Measurements from ENCODE around the gene RRAGD.

Gene RRAGD

DNA sequence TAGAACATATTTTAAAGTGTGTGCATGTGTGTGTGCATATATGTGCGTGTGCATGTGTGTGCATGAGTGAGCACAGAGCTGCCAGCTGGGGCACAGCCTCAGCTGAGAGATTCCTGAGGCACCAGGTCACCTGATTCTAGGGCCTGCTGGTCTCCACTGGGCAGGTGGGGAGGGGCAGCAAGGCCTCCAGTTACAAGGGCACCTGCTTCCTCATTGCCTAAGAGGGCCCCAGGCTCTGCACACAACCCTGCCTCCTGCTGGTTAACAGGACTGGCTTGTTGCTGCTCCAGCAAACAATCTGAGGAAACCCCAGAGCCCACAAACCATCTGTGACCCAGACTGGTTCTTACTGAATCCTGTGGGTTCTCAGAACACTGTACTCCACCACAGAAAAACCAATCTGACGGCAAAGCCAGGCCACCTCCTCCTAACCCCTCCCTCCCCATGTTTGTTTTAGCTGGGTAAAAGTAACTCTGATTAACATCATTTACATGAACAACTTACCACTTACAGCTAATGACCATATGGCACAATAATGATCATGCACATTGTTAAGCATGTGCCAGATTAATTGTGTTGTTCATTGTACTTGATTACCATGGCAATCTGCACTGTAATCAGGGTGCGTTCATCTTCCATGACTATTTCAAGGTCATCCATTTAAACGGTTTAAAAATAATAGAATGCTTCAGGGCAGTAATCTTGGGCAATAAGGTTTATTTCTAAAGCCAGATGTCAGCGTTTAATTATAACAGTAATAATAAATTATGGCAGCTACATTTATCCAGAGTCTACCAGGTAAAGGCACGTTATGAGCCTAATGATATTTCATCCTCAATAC is 36.4 kb downstream of the RRAGD start:
- DNase-seq = peak in 2 of 51 donors; percentile 7 to 22

DNA sequence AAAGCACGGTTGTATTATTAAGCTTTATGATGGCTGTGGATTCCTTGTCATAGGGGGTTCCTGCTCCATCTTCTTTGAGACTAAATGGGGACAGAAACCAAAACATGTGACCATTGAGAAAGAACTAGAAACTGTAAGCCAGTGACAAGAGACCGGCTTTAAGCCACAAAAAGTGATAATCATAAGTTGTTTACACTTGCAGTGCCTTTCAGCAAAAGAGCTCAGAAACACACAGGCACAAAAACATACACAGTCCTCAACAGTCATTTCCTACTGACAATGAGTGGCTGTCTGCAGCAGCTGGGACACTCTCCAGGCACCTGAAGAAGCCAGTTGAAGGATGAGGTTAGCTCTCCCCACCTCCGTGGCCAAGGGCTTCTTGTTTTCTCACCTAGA is 39.6 kb downstream of the RRAGD start:
- DNase-seq = no peak

DNA sequence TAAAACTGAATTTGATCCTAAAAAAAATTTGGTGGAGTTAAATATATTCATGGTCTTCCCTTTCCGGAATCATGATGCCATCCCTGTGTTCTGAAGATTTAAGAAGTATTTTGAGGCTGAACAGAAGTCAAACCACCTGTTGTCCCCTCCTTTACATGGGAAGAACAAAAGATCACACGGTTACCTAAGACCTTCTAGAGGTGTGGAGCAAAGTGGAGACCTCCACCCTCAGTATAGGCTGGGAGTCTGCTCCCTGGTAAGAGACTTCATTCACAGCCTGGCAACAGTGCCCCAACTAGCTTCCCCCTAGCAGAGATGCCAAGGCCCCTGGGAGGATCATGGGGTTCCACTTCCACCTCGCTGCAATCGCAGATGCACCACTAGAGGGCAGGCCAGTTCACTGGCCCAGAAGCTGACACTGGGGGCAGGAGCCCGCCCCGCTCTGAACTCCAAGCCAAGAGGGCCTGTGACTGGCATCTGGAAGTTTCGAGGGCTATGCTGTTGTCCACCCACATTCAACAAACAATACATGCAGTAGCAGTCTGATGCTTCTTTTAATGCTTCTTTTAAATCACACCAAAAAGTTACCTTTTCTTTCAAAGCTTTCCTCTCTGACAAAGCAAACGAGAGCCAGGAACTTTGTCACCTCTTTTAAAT is 40.1 kb downstream of the RRAGD start:
- peak in 50 of 51 donors; percentile 10 to 92 (median 70) for DNase-seq

DNA sequence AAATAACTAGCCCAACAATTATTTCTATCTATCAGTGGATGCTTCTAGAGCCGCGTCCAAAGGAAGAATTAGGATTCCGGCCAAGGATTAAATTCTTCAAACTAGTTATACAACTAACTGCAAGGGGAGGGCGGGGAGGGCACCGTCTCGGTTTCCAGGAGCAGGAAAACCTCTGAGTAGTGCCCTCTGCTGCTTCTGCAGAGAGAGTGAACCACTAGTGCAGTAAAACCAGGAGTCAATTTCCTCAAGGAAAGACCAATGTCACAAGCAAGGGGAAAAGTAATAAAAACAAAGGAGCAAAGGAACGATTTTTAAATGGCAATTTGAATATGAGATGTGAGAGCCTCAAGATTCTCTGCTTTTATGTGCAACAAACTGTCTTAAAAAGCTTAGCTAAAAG is 43.1 kb downstream of the RRAGD start:
- DNase-seq = peak in 12 of 51 donors; percentile 6 to 23 (median 14)

DNA sequence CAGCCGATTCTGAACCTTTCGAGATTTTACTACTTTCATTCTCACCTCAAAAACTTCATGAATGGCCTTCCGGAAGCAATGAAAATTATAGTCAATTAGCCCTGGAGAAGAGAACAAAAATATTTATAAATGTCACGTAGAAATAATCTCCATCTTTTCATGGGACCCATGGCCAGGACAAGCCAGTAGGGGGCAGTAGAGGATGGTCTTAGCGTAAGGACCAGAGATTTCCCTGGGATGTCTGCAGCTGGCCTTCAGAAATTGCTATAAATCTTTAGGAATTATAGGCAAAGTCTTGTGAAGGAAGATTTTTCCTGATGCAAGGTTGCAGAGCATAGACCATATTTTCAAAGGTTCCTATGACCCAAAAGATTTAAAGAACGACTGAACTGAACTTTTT is 44.0 kb downstream of the RRAGD start:
- peak in 30 of 51 donors; percentile 3 to 73 (median 40) for DNase-seq

DNA sequence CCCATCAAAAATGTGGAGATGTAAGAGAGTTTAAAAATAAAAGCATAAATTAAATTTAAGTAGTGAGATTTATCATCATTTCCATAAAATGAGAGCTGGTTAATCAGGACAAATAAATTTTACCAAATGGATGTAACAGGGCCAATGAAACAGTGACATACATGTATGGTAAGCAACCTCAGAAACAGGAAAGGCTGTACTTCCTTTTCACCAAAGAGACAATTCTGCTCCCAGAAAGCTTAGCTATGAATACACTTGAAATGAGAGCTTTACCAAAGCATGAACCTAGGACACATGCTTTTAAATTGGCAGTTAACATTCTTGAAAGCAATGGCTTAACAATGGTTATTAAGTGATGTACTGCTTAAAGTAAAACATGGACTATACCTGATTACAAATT is 47.5 kb downstream of the RRAGD start:
- DNase-seq = no peak

DNA sequence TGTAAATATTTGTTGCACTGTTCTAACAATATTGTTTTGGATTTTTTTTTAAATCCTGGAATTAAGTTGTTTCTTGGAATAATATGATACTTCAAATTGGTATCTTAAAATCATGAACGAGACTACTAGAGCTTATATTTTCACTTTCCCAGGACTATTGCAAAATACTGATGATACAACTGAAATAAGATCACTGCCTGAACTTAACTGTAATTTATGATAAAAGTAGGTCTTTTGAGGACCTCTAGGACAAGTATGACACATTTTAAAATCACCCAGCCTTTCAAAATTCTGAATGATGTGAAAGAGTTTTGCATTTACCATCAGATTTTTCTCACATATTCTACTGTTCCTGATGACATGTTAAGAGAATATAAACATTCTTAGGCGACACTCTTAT is 50.9 kb downstream of the RRAGD start:
- DNase-seq = no peak

DNA sequence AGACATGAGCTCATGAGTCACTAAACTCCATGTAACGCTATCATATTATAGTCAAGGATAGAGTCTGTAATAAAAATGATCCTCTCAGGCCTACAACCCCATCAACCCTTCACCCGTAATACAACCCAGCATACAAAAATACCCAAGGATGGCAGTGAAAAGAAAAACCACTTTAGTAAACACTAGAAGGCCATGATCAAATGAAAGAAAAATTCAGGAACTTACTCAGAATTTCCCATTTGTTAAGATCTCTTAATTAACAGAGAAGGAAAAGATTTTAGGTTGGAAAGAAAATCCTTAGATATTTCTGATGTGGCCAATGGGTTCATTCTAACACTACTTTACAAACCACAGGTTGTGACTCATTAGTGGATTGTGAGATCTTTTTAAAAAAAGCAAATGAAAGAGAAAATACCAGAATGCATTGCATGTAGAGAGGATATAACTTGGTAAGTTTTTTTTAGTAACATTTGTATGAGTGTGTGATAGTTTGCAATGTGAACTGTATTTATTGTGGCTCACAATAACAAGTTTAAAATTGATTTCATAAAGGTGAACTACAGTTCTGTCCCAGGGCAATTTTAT is 51.6 kb downstream of the RRAGD start:
- DNase-seq = no peak

DNA sequence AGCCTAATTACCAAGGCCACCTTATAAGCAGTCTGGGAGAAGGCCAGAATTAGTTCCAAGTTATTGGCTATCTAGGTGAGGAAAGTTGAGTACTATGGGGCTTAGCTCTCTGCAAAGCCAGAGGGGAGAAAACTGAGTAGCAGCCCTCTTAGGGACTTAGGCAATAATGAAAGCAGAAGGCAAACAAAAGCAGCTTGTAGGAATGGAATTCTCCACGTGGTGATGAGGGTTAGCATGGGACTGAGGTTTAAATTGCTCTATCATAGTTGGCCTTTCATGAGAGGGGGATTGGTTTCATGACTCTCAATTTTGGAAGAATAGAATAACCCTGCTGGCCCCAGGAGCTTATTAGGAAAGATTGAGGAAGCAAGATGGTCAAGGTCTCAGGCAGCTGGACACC is 52.5 kb downstream of the RRAGD start:
- no peak for DNase-seq

DNA sequence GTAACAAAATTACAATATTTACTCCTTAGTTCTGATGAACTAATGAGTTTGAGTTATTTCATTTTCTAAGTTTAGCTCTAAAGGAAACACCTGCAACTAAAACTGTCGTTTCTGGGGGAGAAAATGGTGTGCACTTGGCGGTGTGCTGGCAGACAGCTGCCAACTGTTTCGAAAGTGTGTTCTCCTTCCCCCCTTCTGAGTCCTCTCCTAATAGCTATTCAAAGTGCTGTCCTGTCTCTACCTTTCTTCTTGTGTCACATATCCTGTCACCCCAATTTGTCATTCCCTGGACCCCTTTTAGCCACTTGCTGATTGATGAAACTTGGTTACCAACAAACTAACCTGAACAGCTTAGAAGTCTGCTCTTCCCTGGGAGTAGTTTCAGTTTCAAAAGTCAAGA is 54.7 kb downstream of the RRAGD start:
- DNase-seq = no peak

DNA sequence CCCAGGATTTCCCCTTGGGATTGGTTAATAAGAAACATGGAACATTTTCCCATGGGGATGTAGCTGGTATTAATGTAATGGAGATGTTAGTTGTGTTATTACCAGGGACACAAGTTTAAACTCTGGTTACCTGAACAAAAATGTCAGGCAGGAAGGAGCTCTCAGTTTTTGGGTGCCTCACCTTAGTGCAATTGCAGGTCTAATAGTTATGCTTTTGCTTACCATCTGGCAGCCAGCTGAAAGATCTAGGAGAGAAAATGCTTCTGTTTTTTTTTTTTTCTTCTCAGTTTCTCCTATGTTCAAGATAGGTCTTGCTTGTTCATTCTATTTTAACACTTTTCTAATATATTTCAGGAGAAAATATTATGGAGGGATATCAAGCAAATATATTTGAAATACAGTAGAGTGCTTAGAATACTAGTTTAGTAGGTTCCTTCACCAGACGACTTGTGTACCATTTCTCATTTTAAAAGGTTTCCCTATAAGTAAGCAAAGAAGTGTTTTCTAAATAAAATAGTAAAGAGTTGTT is 55.4 kb downstream of the RRAGD start:
- DNase-seq = no peak

DNA sequence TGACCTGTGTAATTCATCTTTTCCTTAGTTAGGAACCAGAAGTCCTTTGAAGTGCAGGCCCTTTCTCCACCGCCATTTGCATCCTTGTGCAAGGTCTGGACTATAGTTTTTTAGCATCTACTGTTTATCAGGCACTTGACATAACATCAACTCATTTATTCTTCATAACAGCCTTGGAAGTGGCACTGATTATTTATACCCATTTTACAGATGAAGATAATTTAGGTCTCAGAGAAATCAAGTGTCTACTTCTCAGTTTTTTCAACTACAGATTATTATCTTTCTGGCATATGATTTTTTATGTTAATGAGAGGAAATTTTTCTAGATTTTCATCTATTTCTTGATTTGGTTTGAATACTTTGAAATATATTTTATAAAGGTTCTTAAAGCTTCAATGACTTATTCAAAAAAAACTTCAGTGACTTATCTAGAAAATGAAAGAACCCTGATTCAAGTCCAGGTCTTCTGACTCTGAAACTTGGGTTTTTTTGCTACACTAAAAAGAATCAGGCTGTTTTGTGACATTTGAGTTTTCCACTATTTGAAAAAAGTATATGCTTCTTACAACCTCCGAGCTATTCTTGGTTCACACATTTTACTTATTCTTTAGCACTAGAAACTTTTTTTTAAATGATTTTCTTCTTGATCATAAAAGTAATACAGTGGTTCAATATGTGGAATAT is 56.4 kb downstream of the RRAGD start:
- DNase-seq = no peak

DNA sequence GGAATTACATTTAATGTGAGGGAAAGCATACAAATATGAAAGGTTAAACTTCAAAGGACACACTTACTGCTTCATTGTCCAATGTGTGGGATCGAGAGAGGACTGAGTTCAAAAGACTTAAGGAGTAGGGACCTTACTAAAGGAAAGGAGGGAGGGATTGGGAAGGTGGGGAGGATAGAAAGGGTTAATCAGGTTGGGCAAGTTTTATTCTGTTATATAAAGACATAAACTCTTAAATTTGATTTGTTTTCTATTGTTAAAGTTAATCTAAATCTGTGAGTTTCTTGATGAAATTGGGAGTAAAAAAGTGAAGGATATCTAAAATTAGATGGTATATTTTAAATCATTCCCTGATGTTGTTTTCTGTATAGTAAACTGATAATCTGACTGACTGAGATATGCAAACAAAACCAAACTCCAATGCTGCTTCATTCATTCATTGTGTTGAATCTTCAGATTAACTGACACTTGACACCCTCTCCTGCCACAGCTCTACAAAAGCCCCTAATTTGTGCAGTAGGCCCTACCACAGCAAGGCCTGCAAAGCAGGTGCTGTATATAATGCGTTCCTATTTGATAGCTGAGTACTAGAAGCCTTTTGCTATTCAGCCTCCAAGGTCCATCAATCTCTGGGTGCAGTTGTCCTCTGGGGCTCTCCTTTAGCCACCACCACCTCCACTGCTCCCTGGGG is 58.2 kb downstream of the RRAGD start:
- DNase-seq = no peak

DNA sequence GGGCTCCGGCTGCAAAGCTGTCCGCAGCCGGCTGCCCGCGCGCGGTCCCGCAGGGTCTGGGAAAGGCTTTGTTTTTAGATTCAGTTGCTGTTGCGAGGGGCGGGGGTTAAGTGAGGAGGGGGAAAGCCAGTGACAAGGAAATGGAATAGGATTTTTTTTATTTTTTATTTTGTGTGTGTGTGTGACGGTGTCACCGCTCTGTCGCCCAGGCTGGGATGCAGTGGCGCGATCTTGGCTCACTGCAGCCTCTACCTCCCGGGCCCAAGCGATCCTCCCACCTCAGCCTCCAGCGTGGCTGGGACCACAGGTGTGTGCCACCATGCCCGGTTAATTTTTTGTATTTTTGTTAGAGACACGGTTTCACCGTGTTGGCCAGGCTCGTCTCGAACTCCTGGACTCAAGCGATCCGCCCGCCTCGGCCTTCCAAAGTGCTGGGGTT is 58.9 kb downstream of the RRAGD start:
- peak in 1 of 51 donors; percentile 52 for DNase-seq

DNA sequence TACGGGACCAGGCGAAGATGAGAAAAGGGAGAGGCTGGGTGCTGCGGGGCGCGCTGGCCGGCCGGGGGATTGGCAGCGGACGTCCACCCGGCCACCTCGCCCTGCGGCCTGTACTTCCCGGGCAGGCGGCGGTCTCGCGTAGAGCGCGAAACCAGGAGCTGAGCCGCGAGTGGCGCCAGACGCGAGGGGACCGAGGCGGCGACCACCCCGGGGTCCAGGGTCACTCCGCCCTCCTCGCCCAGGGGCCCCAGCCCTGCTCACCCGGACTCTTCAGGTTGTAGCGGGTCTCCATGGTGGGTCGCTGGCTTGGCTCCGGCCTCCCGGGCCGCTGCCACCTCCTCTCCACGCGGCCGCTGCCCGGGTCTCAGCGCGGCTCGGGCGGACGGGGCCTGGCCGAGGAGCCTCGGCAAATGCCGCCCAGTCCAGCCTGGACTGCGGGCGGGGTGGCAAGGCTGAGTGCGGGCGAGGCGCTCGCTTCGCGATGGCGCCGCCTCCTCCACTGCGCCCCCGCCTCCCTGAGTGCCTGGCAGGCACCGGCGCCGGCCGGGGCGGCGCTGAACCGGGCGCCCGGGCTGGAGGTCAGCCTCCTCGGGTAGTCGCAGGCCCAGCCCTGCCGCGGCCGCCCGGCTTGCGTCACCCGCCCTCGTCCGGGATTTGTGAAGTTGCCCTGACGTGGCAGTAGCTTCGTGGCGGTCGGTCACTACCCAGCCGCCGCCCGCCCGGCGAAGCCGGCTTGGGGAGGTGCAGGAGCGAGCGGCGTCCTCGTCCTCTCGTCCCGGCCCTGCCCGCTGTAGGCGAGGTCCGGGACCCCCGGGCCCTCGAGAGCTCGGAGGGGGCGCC is 59.6 kb downstream of the RRAGD start, which contains the start of gene UBE2J1:
Gene UBE2J1 (minus strand): TSS at position 445 of the 840 bp plus-strand sequence. CDS start 153 bp downstream, at position 292.
- DNase-seq = peak; percentile 36 to 91 (median 85)

DNA sequence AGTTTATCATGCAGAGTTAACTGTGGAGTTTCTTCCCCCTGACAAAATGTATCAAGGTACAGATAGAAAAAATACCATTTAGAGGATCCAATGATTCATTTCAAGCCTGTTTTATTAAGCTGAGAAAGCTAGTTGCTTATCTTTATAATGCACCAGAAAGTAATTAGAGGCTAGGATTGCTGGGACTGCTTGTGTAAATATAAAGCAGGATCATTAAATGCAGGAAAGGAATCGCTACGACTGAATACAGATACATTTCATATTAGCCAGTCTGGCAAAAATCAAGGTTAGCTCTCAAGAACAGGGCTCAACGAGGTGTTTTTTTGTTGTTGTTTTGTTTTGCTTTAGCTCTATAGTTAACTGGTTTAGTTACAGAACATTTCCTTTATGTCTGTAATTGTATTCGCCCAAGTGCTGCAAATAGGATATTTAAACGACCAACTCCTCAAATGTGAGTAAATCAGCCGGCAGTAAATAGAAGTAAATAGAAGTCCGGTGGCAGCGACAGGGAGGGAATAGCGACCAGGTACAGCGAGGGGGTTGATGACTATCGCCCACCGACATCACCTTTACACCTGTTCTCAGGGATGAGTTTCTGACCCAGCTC is 60.3 kb downstream of the RRAGD start:
- DNase-seq = peak in 2 of 51 donors; percentile 72 to 75

DNA sequence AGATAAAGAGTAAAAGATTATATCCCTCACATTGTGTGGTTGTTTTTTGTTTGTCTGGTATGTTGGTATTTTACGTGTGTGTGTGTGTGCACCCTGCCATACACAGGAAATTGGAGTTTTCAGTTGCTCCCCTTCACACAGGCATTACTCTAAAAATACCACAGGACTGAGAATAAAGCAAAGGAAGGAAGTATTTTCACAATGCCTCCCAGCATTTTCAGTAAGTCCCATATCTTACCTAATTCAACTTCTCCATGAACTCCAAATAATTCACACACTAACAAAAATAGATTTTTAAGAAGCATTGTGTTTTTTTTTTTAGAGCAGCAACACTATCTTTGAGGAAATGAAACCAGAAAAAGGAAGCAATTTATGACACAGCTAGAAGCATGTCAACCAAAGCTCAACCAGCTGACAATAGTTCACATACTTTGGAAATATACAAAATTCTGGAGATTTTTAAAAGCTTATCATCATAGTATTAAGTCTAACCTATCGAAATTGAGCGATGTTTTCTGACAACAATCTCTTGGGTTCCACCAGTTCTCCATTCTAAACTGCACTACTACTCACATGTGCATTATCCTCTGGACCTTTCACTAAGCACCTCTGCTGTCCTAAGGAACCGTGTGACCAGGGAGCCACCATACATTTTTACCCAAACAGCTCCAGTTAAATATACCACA is 61.6 kb downstream of the RRAGD start:
- no peak for DNase-seq

DNA sequence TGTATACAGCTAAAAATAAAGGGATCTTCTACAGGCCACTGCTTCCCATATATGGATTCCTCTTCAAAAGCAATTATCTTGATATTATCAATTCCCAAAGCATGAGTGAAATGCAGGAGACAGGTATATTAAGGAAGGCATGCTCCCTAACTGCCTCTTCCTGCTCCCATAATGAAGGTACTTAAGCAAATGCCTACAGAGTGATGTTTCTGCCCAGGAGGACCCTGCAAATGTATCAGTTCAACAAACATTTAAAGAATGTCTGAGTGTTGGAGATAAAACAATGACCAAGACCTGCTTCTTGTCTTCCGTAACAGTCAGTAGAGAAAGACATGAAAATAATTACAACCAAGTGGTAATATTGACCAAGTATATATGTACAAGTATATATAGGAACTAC is 63.7 kb downstream of the RRAGD start:
- DNase-seq = no peak

DNA sequence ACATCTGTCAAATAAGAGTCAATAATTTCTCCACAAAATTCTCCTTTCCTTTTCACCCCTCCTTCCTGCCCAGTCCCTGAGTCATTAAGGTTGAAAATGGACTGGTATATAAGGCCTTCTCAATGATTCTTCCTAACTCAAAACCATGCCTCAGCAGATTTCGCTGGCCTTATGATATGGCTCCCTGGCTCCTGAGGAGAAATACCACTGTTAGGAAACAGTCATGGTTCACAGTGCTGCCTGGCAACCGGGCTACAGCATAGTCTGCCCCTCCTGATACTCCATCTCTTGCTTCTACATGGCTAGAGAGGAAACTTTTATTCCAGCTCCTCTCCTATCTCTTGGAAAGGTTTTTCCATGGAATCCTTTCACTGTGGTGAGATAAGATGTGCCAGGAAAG is 64.2 kb downstream of the RRAGD start:
- DNase-seq = no peak

Measured in hypothalamus (tissue), 51 donors.